Calu3 (cell line): Measurements from ENCODE around the gene DCUN1D2. TPM values are rescaled to one million over a fixed set of nuclear protein-coding genes. Genes with fewer than 3 reads are reported as not detected.

ENCODE experiments used
- BruUV-seq: library from RNA; stranded (reverse); fragments of 400-500 nt; replicated peaks from 2 replicates; lab custom pipeline; 2021; lab: Mats Ljungman, UMichigan
- CTCF ChIA-PET: fragments of 300-600 bp; sonication (Branson Sonifier 250); formaldehyde crosslinking; loops from one replicate; lab custom pipeline; 2022; ENCODE audit warnings: antibody characterized with exemption; lab: Charles Lee
- DNase-seq: peaks from one replicate; pipeline ENCODE4 v3.0.0; 2022
- H3K27ac Mint-ChIP-seq: one replicate; pipeline ENCODE4 v1.8.0; 2022; ENCODE audit warnings: mixed read lengths; ENCODE audit not compliant: unreplicated experiment
- H3K27me3 Mint-ChIP-seq: one replicate; pipeline ENCODE4 v1.8.0; 2022; ENCODE audit warnings: mixed read lengths; ENCODE audit not compliant: unreplicated experiment
- H3K36me3 Mint-ChIP-seq: one replicate; pipeline ENCODE4 v1.8.0; 2022; ENCODE audit warnings: mild to moderate bottlenecking, moderate library complexity, mixed read lengths; ENCODE audit not compliant: insufficient read depth, unreplicated experiment
- H3K4me1 Mint-ChIP-seq: one replicate; pipeline ENCODE4 v1.8.0; 2022; ENCODE audit warnings: mild to moderate bottlenecking, low read depth, mixed read lengths; ENCODE audit not compliant: unreplicated experiment
- H3K4me3 Mint-ChIP-seq: one replicate; pipeline ENCODE4 v1.8.0; 2022; ENCODE audit warnings: mild to moderate bottlenecking, low read depth, moderate library complexity, mixed read lengths; ENCODE audit not compliant: unreplicated experiment
- H3K9me3 Mint-ChIP-seq: one replicate; pipeline ENCODE4 v1.8.0; 2022; ENCODE audit warnings: low read depth, mixed read lengths; ENCODE audit not compliant: unreplicated experiment
- intact Hi-C: fragments of 100-400 bp; cut with micrococcal nuclease; formaldehyde crosslinking; loops from one replicate; pipeline ENCODE4 v1.10.0; 2022; ENCODE audit not compliant: unreplicated experiment
- total RNA-seq: library from RNA; stranded (reverse); gene quantifications from 2 replicates; pipeline ENCODE4 v1.2.3, GENCODE V29; 2022
- TF ChIP-seq, protein P1 (sequence below): fragments of 200-600 bp; IDR thresholded peaks from one replicate; pipeline ENCODE4 v1.8.0; 2022; ENCODE audit warnings: antibody characterized with exemption; ENCODE audit not compliant: unreplicated experiment

Gene DCUN1D2
- total RNA-seq, 1 experiment from 2014 or later, result 9.3 TPM

DNA sequence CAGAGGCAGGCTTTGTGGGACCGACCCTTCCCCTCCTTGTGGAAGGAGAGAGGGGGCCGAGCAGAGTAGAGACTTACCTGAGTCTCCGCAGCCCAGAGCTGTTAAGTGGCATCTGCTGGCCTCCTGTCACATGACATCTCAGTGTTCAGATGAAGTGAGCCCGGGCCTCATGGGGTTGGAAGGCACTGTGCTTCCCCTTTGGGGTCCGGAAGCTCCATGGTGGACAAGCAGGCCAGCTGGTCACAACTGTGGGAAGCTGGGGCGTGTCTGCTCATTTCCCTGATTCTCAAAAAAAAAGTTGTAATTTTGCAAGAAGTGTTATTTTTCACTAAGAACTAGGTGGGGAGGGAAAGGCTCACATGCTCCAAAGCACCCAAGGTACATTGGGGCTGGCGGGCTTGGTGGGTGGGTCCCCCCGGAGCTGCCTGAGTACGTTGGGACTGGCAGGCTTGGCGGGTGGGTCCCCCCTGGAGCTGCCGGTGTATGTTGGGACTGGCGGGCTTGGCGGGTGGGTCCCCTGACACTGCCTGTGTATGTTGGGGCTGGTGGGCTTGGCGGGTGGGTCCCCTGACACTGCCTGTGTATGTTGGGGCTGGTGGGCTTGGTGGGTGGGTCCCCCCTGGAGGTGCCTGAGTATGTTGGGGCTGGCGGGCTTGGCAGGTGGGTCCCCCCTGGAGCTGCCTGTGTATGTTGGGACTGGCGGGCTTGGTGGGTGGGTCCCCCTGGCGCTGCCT is 18.2 kb upstream of the DCUN1D2 start:
- TF ChIP-seq, protein P1, sequence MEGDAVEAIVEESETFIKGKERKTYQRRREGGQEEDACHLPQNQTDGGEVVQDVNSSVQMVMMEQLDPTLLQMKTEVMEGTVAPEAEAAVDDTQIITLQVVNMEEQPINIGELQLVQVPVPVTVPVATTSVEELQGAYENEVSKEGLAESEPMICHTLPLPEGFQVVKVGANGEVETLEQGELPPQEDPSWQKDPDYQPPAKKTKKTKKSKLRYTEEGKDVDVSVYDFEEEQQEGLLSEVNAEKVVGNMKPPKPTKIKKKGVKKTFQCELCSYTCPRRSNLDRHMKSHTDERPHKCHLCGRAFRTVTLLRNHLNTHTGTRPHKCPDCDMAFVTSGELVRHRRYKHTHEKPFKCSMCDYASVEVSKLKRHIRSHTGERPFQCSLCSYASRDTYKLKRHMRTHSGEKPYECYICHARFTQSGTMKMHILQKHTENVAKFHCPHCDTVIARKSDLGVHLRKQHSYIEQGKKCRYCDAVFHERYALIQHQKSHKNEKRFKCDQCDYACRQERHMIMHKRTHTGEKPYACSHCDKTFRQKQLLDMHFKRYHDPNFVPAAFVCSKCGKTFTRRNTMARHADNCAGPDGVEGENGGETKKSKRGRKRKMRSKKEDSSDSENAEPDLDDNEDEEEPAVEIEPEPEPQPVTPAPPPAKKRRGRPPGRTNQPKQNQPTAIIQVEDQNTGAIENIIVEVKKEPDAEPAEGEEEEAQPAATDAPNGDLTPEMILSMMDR, result no peak
- Mint-ChIP-seq H3K36me3 (no peaks in the 10 kb centered on the region), H3K27me3 (no peaks in the 10 kb centered on the region), H3K27ac (no peak overlapping the region), H3K4me1 (no peaks in the 10 kb centered on the region), H3K9me3 (no peaks in the 10 kb centered on the region), H3K4me3 (no peak overlapping the region)
- DNase-seq, result no peak
- no TSS peak for BruUV-seq
- CTCF ChIA-PET, result no interaction called here
- intact Hi-C loops, result no loop called here

GRCh38 chr13:113507505-113508345 is 17.2 kb upstream of the DCUN1D2 start:
- intact Hi-C loops, result no loop called here
- CTCF ChIA-PET, result no interaction called here
- TF ChIP-seq, protein P1, result no peak
- no peak overlapping the region for H3K27ac Mint-ChIP-seq
- no peak overlapping the region for H3K4me3 Mint-ChIP-seq
- H3K4me1 Mint-ChIP-seq, result no peaks in the 10 kb centered on the region
- H3K9me3 Mint-ChIP-seq, result no peaks in the 10 kb centered on the region
- no peak for DNase-seq
- H3K36me3 Mint-ChIP-seq, result no peaks in the 10 kb centered on the region
- no TSS peak for BruUV-seq
- no peaks in the 10 kb centered on the region for H3K27me3 Mint-ChIP-seq

- no TSS peak for BruUV-seq
- Mint-ChIP-seq H3K4me3 (no peak overlapping the region), H3K27ac (no peak overlapping the region), H3K27me3 (no peaks in the 10 kb centered on the region), H3K36me3 (no peaks in the 10 kb centered on the region), H3K9me3 (no peaks in the 10 kb centered on the region), H3K4me1 (no peaks in the 10 kb centered on the region)
- TF ChIP-seq, protein P1, result no peak
- intact Hi-C loops, result no loop called here
- CTCF ChIA-PET, result no interaction called here
- DNase-seq, result no peak
Observed at GRCh38 chr13:113506871-113507388, 16.4 kb upstream of the DCUN1D2 start.

GRCh38 chr13:113506025-113506685 is 15.6 kb upstream of the DCUN1D2 start:
- CTCF ChIA-PET, result no interaction called here
- DNase-seq, result no peak
- BruUV-seq, result no TSS peak
- H3K27me3 Mint-ChIP-seq, result no peaks in the 10 kb centered on the region
- H3K4me1 Mint-ChIP-seq, result no peaks in the 10 kb centered on the region
- no peaks in the 10 kb centered on the region for H3K36me3 Mint-ChIP-seq
- no peak overlapping the region for H3K4me3 Mint-ChIP-seq
- H3K9me3 Mint-ChIP-seq, result no peaks in the 10 kb centered on the region
- TF ChIP-seq, protein P1, result no peak
- intact Hi-C loops, result no loop called here
- H3K27ac Mint-ChIP-seq, result no peak overlapping the region
